HG02798 (cell line): ENCODE results near the gene PXK.
"Not testable (repeated sequence)": the region's sequence is repeated elsewhere in the genome, so short reads cannot be mapped to it uniquely, and the experiment has no call there.

Experiments used
- ATAC-seq: cut with Tn5 transposase; IDR thresholded peaks from one replicate; pipeline ENCODE4 v1.9.1; 2021; ENCODE audit warnings: mild to moderate bottlenecking; ENCODE audit not compliant: unreplicated experiment, poor library complexity

PXK gene

DNA sequence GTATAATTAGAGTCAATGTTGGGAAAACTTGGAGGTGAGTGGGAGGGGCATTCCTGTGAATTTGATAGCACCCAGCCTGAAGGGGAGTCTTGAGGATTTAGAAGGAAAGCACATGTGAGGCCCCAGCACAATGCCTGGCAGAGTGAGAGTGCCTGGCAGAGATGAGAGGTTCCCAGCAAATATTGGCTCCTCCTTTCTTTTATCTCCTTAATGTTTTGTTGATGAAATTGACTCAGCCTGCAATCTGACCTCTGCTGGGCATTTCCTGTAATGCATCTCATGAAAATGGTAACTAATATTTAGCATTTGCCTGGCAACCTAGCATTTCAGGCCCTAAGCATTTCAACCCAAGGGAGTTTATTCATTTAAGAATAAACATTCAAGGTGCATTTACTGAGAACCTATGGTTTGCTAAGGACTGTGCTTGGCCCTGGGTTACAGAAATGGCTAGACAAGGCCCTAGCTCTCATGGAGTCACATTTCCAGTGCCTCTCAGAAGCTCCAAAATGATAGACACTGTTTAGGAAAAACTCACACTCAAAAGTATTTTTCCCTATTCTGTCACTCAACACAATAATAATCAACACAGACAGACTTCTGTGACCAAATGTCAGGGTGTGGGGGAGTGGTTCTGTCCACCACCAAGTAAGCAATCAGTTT, 82.0 kb downstream of the PXK start:
- no peak for ATAC-seq

- no peak for ATAC-seq
Measured at GRCh38 chr3:58416191-58416590, 83.5 kb downstream of the PXK start.

GRCh38 chr3:58417075-58417474, 84.4 kb downstream of the PXK start:
- no peak for ATAC-seq

GRCh38 chr3:58418227-58418626, 85.5 kb downstream of the PXK start:
- ATAC-seq = no peak

DNA sequence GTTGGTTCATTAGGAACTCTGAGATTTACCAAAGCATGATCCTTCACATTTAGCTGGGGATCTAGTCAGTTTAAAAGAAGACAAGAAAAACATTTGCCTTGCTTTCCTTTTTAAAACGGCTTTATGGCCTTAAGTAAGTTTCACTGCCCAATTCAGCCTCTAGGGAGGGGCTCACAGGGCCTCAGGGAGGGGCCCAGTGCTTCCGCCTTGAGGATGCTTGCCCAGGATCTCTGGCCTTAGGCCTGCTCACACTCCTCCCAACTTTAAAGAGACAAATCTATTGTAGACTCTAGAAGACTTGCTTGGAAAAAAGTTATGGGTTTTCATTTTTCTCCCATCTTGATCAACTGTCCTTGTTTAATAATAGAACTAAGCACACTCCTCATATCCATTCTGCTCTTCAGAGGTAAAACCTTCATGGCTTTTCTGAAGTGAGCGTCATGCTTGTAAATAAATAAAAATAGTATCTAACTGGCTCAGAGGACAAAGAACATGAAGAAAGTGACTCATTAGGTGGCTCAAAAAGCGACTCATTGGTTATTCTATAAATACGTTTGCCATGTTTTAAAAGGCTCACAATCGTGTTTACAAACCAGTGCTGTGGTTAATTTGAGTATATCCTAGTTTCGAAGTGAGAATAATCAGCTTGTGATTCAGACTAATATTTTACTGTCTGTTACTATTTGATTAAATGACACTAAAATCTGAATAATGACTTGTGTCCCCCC, 87.3 kb downstream of the PXK start:
- peak; percentile 67 for ATAC-seq

GRCh38 chr3:58421004-58421403, 88.3 kb downstream of the PXK start:
- peak; percentile 30 for ATAC-seq

DNA sequence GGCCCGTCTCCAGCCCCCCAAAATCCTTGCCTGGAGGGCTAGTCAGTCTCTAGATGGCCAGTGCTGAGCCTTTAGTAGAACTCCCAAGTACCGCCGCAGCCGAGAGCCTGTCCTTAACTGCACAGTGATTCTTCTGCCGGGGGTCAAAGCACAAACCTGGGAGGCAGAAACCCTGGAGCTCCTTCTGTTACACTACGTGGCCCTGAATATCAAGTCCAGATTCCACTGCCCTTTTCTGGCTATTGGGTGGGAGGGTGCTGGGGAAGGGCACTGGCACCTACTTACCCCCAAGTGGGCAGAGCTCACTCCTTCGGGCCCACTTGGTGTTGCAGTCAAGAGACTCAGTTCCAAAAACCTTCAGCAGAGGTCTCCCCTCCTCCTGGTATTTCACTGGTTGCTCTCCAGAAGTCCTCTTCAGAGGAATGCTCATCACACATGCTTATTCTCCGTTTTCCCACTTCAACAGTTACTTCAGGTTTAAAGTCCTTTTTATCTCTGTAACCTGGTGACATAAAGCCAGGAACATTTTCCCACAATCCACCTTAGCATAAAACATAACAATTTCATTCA, 90.1 kb downstream of the PXK start:
- ATAC-seq = no peak

- ATAC-seq = no peak
Measured at GRCh38 chr3:58424613-58425012, 91.9 kb downstream of the PXK start.

DNA sequence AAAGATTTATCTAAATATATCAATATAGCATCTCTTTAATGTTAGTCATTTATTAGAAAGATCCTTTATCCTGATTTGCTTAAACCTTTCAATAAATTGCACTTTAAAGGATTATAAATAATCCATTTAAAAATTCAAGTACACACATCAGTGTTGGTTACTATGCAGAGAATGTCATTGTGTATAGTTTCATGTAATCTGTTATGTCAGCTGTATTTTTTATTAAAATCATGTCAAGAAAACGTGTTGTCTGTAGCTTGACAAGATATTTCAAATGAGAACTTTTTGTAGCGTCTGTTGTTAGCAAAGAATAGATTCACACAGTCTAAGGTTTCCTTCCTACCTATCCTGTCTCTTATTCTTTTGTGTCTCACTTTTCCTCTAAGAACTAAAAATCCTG, 93.1 kb downstream of the PXK start:
- ATAC-seq = no peak

- ATAC-seq = no peak
Measured at GRCh38 chr3:58427661-58428361, 95.1 kb downstream of the PXK start.

DNA sequence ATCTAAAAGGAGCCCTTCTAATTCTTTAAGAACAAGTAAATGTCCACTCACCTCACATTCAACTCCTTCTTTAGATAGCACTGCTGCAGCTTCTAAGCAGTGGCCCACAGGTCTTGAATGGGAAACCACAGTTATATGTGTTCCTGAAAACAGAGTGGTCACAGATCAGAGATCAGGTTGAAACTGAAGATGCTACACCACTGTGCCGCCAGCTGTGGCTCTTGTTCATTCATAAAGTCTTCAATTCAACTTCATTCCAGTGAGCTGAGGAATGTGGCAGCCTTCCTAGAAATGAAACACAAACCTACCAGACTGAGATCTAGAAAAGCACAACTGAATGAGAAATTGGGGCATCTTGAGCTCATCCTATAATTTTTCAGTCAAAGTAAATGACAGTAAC, 97.0 kb downstream of the PXK start:
- peak; percentile 42 for ATAC-seq

- no peak for ATAC-seq
Measured at GRCh38 chr3:58432905-58433304, 100.2 kb downstream of the PXK start.

- ATAC-seq = peak; percentile 95
Measured at GRCh38 chr3:58433400-58434167, 100.9 kb downstream of the PXK start, which contains the start of gene PDHB. PDHB (minus strand) TSS chr3:58433832; CDS start chr3:58433809, 23 bp downstream.

- no peak for ATAC-seq
Measured at GRCh38 chr3:58434168-58434504, 101.4 kb downstream of the PXK start.

GRCh38 chr3:58434511-58434910, 101.8 kb downstream of the PXK start:
- no peak for ATAC-seq

DNA sequence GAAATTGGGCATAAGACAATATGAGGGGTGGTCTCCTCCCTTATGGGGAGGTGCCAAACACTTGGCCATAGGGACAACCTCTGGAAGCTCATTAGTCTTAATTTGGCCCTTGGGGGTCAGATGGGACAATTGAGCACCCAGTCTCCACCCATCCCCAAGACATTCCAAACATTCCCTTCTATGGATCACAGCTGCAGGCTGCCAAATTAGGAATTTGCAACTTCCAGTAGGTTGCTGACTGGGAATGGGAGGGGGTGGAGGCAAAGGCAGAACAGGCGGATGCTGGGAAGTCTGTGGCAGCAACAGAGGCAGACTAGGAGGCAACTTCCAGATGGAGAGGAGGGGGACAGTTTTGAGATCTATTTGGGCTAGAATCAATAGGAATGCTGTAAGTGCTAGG, 102.3 kb downstream of the PXK start:
- ATAC-seq = no peak

- ATAC-seq = not testable (repeated sequence)
Measured at GRCh38 chr3:58437276-58437675, 104.6 kb downstream of the PXK start.

- not testable (repeated sequence) for ATAC-seq
Measured at GRCh38 chr3:58440996-58441355, 108.3 kb downstream of the PXK start.

DNA sequence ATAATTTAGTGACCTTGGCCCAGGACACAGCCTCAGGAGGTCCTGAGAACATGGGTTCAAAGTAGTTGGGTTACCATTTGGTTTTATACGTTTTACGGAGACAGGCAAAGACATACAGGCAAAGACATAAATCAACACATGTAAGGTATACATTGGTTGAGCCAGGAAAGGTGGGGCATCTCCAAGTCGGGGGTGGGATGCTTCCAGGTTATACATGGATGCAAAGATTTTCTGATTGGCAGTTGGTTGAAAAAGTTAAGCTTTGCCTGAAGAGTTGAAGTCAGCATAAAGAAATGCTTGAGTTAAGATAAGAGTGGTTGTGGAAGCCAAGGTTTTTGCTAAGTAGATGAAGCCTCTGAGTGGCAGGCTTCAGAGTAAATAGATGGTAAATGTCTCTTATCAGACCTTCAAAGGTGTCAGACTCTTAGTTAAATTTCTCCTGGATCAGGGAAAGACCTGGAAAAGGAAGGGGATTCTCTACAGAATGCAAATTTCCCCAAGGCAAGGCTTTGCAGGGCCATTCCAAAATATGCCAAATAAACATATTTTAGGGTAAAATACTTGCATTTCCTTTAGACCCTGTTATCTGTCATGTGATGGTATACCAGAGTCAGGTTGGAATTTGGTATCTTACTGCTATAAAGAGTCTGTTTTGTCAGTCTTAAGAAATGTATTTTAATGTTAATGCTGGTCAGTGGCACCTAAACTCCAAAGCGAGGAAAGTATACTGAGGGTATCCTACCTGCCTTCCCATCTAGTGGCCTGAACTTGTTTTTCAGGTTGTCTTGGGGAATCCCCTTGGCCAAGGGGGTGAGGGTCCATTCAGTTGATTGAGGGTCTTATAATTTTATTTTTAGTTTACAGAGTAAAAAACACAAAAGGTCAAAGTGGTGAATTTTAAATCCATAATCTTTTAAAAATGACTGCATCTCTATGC, 109.1 kb downstream of the PXK start:
- ATAC-seq = no peak
